GM21528 (cell line): ENCODE measurements around the gene SH3BP4.

Source experiments
- ATAC-seq: cut with Tn5 transposase; IDR thresholded peaks from one replicate; pipeline ENCODE4 v1.9.1; 2021; ENCODE audit warnings: mild to moderate bottlenecking, moderate library complexity; ENCODE audit not compliant: unreplicated experiment, low FRiP score

The SH3BP4 gene

DNA sequence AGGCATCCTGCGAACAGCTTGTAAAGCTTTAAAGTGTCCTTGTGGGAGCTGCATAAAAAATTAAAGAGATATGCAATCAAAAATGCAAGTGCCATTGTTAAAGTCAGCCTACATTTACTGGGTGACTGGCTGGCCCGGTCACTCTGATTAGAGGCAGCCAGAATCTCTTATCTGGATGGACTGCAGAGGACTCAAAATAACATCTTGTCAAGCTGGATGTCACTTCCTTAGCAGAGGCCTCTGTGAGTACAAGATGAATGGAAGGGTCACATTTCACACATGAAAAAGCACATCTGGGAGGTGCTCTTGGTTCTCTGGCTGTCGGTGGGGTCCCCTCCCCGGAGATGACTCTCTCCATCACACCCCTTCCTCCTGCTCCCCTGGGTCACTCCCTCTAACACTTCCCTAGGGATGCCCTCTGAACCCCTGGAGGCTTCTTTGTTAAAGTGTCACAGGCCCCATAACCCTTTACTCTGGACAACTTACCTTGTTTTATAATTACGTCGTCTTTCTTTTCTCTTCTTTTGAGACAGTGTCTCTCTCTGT is 122.1 kb downstream of the SH3BP4 start:
- ATAC-seq = no peak

DNA sequence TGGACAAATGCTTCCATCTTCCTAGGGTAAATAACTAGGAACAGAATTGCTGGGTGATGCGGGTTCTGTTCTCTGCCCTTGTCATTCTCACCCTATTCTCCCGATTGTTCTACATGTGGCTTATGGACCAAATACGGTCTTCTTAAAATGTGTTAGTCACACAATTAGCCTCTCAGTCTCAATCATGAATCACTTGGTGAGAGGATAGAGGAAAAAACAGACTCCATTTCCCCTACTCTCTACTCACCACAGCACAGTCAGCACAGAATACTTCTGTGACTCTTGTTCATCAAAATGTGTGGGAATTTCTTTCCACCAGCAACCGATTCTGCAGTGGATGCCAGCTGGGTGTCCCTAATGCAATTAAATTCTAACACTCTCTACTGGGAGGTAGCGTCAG is 125.2 kb downstream of the SH3BP4 start:
- ATAC-seq = no peak

- no peak for ATAC-seq
These were observed 126.4 kb downstream of the SH3BP4 start for GRCh38 chr2:235078182-235078581.

- ATAC-seq = no peak
These were observed 127.2 kb downstream of the SH3BP4 start for GRCh38 chr2:235078914-235079472.

DNA sequence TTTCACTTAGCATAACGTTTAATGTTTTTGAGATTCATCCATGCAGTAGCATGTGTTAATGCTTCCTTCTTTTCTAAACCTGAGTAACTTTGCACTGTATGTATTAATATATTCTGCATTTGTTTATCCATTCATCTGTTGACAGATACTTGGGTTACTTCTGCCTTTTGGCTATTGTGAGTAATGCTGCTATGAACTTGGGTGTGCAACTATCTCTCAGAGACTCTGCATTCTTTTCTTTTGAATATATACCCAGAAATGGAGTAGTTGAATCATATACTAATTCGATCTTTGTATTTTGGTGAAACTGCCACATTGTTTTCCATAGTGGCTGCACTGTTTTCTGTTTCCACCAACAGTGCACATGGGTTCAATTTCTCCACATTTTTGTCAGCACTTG is 128.3 kb downstream of the SH3BP4 start:
- ATAC-seq = no peak

GRCh38 chr2:235082578-235083338 is 130.9 kb downstream of the SH3BP4 start:
- no peak for ATAC-seq

DNA sequence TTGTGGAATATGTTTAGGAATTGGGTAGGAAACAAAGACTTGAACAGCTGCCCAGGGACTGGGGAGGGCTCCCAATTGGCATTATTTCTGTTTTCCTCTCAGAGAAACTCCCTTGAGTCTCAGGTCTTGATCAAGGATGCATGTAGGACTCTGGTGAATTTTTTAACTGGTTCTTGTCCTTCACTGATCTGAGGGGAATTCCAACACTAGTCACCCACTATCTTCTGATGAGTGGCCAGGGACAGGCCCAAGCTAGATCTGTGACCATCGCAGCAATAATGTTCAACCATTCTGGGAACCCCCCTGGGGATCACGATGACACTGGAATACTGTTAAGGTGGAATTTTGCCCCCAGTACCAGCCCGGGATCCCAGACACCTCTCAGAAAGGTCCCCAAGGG is 132.0 kb downstream of the SH3BP4 start:
- no peak for ATAC-seq

GRCh38 chr2:235084424-235084823 is 132.6 kb downstream of the SH3BP4 start:
- no peak for ATAC-seq

GRCh38 chr2:235085476-235085875 is 133.7 kb downstream of the SH3BP4 start:
- no peak for ATAC-seq

DNA sequence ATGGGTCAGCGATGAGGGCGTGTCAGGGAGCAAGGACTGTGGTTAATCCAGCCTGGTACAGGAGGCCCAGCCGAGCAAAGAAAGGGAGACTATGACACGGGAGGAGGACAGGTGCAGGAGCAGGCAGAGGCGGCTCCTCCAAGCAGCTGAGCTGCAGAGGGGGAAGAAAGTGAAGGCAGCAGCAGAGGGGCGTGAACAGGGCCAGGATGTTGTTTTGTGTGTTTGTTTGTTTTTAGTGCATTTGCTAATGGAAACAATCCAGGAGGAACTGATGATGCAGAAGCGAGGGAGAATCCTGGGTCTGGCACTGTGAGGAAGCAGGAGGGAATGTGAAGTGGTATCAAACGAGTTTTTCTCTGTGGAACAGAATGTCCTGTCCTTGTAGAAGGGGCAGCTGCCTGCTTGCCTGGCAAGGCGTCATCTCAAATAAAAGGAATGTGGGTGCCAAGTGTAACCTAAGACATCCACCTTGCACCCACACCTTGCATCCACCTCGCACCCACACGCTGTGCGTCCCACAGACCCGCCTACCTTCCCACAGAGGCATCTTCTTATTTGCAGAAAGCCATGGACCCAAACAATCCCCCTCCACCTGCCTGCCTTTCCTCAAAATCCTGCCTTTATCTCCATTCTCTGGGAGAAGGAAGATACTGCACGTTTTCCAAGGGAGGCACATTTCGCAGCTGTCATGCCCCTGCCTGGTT is 134.8 kb downstream of the SH3BP4 start:
- ATAC-seq = no peak

DNA sequence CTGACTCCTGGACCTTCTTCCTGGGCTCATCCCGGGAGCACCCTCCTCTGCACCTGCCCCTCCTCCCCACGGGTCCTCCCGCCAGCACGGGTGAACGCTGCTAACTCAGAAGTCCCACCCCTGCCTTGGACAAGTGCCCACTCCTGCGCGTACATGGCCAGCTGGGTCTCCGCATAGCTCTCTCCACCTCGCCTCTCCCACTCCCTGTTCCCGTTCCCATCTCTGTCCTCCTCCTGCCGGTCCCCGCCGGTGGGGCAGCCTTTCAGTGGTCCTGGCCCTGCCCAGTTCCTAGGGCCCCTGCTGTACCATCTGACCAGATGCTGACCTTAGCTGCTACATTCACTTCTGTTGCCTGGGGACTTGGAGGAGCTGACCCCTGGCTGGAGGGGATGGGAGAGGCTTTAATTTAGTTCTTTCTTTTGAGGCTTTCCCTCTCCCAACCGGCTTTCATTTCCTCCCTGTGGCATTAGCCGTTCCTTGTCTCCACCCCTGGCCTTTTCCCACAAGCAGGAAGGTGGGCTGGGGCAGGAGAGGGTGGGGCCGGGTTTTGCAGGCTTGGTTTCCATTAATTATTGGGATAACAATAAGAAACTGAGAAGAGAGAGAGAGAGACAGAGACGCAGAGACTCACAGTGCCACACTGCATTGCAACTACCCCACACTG is 136.1 kb downstream of the SH3BP4 start:
- no peak for ATAC-seq

DNA sequence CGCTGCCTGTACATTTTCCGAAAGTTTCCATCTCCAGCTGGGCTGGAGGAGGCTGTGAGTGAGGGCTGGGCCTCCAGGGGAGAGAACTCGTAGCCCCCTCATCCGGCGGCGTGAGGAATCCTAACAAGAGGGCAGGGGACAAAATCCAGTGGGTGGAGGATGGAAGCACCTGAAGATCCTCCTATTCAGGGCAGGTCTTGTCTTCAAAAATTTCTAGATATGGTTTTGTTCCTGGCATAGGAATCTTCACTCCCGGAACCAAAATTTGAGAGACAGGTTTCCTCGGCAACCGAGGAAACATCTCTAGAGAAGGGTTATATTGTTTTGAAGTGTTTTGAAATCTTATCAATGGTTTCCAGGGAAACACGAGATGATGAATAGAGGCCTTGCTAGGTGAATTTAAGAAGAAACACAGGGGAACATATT is 136.7 kb downstream of the SH3BP4 start:
- ATAC-seq = no peak

DNA sequence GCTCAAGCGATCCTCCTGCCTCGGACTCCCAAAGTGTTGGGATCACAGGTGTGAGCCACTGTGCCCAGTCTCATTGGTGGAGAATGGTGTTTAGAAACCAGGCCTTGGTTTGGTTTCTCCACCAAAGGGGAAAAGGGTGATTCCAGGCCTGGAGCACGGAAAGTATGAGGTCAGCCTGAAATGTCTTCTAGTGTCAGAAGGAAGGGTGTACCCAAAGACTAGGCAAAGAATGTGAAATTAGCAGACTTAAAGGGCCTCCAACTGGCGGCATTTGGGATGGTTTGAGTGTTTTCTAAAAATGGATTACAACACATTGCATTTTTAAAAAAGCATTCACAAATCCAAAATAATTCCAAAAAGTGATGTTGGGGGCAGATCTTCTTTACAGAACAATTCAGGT is 139.6 kb downstream of the SH3BP4 start:
- no peak for ATAC-seq

DNA sequence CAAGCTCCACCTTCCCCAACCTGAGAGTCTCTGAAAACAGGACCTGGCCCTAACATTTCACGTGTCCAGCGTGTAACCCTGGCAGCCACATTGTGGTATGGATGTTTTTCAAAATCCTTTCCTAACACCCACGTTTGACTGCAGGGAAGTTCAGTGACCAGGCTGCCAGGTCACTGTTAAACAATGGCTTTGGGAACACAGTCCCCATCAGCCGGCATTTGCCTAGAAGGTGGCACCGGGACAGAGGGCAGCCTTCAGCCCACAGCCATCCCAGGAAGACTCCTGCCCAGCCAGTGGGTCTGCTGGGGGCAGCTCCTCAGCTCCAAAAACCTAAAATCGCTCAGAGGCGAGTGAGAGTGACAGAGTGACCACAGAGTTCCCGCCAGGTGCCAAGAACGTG is 140.2 kb downstream of the SH3BP4 start:
- ATAC-seq = no peak

- no peak for ATAC-seq
These were observed 140.8 kb downstream of the SH3BP4 start for GRCh38 chr2:235092433-235093223.

GRCh38 chr2:235094457-235094856 is 142.6 kb downstream of the SH3BP4 start:
- ATAC-seq = no peak

DNA sequence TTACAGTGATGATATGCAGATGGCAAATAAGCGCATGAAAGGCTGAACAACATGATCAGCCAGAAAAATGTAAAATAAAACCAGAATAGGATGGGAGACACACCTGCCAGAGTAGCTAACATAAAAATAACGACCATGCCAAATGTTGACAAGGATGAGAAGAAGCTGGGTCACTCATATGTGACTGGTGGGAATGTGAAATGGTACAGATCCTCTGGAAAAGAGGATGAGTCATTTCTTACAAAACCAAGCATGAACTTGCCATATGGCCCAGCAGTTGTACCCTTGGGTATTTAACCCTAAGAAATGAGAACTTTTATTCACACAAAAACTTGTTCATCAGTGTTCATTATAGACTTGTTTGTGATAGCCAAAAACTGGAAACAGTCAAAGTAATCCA is 143.8 kb downstream of the SH3BP4 start:
- ATAC-seq = no peak

GRCh38 chr2:235096447-235096846 is 144.6 kb downstream of the SH3BP4 start:
- ATAC-seq = no peak

DNA sequence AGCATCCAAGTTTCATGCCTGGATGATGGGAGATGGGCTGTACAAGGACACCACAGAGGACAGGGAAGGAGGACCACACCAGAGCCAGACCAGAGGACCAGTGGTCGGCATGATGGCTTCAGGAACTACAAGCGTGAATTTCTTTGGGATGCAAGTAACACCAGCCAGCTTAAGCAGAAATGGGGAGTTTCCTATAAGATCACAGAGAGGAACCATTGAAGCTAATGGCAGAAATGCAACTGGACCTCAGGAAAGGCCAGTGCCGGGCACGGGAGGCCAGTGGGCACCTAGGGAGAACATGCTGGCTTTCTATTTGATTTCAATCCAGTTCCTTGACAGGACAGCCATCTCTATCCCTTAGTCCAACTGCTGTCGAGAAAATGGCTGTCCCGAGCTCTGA is 145.4 kb downstream of the SH3BP4 start:
- ATAC-seq = no peak

- ATAC-seq = no peak
These were observed 146.5 kb downstream of the SH3BP4 start for GRCh38 chr2:235098269-235098668.
